Breast epithelium (tissue), 3 donors: ENCODE data around the gene CEP57L1.

Source experiments
- CTCF ChIP-seq, 3 donors: fragments of 450-650 bp; IDR thresholded peaks; one replicate each; pipeline ENCODE4 v1.5.1; 2016 to 2017; ENCODE audit warnings: antibody characterized with exemption in 3 of 3, mild to moderate bottlenecking in 3 of 3, moderate library complexity in 3 of 3
- POLR2AphosphoS5 ChIP-seq, 3 donors: sonication (generic); formaldehyde crosslinking; IDR thresholded peaks; one replicate each; pipeline ENCODE4 v1.6.1; 2017; ENCODE audit warnings: antibody characterized with exemption in 3 of 3

- no peak for TF ChIP-seq POLR2AphosphoS5 (IDR thresholded peaks at IDR 0.05)
- no peak for TF ChIP-seq CTCF (IDR thresholded peaks at IDR 0.05)
Measured at GRCh38 chr6:109083657-109084056, 11.7 kb upstream of the CEP57L1 start.
